ENCODE results near the gene ABITRAM. TPM values are rescaled to one million over a fixed set of nuclear protein-coding genes. Genes with fewer than 3 reads are reported as not detected.

ABITRAM gene
- total RNA-seq, 1 donor from 2014 or later, result 13.4 TPM

Other genes starting within 250 kb of the ABITRAM start
- not detected for gene ACTL7B, start 78.4 kb upstream of the ABITRAM start, total RNA-seq
- gene ACTL7A, start 72.1 kb upstream of the ABITRAM start, total RNA-seq, result not detected
- 22.9 TPM for gene ELP1, start 276 bp upstream of the ABITRAM start, total RNA-seq
- 21.7 TPM for gene CTNNAL1, start 79.1 kb downstream of the ABITRAM start, total RNA-seq
- gene TMEM245, start 185.5 kb downstream of the ABITRAM start, total RNA-seq, result 68.4 TPM
- 10.1 TPM for gene FRRS1L, start 232.8 kb downstream of the ABITRAM start, total RNA-seq

Data from mucosa of gallbladder (tissue), 1 donor.